K562 (cell line): ENCODE results near the gene NEMF. TPM values are rescaled to one million over a fixed set of nuclear protein-coding genes. Genes with fewer than 3 reads are reported as not detected.

Source experiments
- ARID1B ChIP-seq: fragments of 450-650 bp; IDR thresholded peaks from 2 replicates; pipeline ENCODE4 v1.6.1; 2016; ENCODE audit warnings: antibody characterized with exemption, mild to moderate bottlenecking, inconsistent platforms
- BMI1 ChIP-seq: fragments of 150-350 bp; IDR thresholded peaks from 2 replicates; pipeline ENCODE4 v1.6.1; 2014; ENCODE audit warnings: low read length
- BRD4 ChIP-seq: fragments of 200-600 bp; sonication (generic); IDR thresholded peaks from 2 replicates; pipeline ENCODE4 v1.6.1; 2017; ENCODE audit warnings: inconsistent platforms
- DPF2 ChIP-seq: fragments of 450-650 bp; IDR thresholded peaks from 2 replicates; pipeline ENCODE4 v1.6.1; 2016
- FOXA3 ChIP-seq, 2 experiments: fragments of 450-650 bp in 1 of 2; sonication (generic) in 1 of 2; formaldehyde crosslinking; IDR thresholded peaks in 1 of 2; conservative IDR thresholded peaks in 1 of 2; 2 replicates each; pipeline versions ENCODE4 v1.4.0 to v1.8.0; 2020 to 2022; ENCODE audit warnings: mild to moderate bottlenecking in 2 of 2, missing genetic modification reagents in 1 of 2
- FOXK1 ChIP-seq: sonication (generic); formaldehyde crosslinking; IDR thresholded peaks from 2 replicates; pipeline ENCODE4 v1.8.0; 2022; ENCODE audit warnings: missing genetic modification reagents, mild to moderate bottlenecking, borderline replicate concordance
- KDM5B ChIP-seq: fragments of 200-600 bp; sonication (generic); IDR thresholded peaks from 2 replicates; pipeline ENCODE4 v1.6.1; 2012; ENCODE audit warnings: low read depth, mild to moderate bottlenecking, moderate library complexity, low read length, control low read depth, inconsistent platforms; ENCODE audit not compliant: insufficient replicate concordance
- LCOR ChIP-seq: sonication (generic); formaldehyde crosslinking; IDR thresholded peaks from 2 replicates; pipeline ENCODE4 v1.8.0; 2022; ENCODE audit warnings: mild to moderate bottlenecking, missing genetic modification reagents
- NFE2L1 ChIP-seq: fragments of 450-650 bp; IDR thresholded peaks from 2 replicates; pipeline ENCODE4 v1.6.1; 2016; ENCODE audit warnings: missing genetic modification characterization, low read depth, mild to moderate bottlenecking, missing compliant biosample characterization, moderate library complexity, borderline replicate concordance
- NFRKB ChIP-seq: fragments of 450-650 bp; IDR thresholded peaks from 2 replicates; pipeline ENCODE4 v1.6.1; 2016; ENCODE audit warnings: low read depth
- RBM39 ChIP-seq: fragments of 200-400 bp; formaldehyde crosslinking; optimal IDR thresholded peaks from 2 replicates; pipeline ENCODE3; 2018; ENCODE audit warnings: low read depth, low read length
- SRF ChIP-seq, 2 experiments: fragments of 250-450, 450-650 bp in 1 of 2; sonication (Bioruptor Pico) in 1 of 2; sonication (generic) in 1 of 2; formaldehyde crosslinking; IDR thresholded peaks; 2 replicates each; pipeline versions ENCODE4 v1.5.0 to v1.5.1; 2020 to 2022; ENCODE audit warnings: mild to moderate bottlenecking in 1 of 2, missing genetic modification reagents in 1 of 2
- SRSF1 ChIP-seq: fragments of 200-400 bp; formaldehyde crosslinking; IDR thresholded peaks from 2 replicates; pipeline ENCODE4 v1.6.1; 2017; ENCODE audit warnings: mild to moderate bottlenecking, low read depth, low read length, moderate library complexity
- TAF7 ChIP-seq: fragments of 450-650 bp; IDR thresholded peaks from 2 replicates; pipeline ENCODE4 v1.6.1; 2016; ENCODE audit warnings: missing genetic modification characterization, missing compliant biosample characterization
- TRIM28 ChIP-seq: fragments of 450-650 bp; IDR thresholded peaks from 2 replicates; pipeline ENCODE4 v1.6.1; 2017
- ZKSCAN1 ChIP-seq: fragments of 150-350 bp; IDR thresholded peaks from 2 replicates; pipeline ENCODE4 v1.6.1; 2016; ENCODE audit warnings: low read depth, low read length
- ZKSCAN8 ChIP-seq: fragments of 200-800 bp; sonication (Bioruptor generic); IDR thresholded peaks from 2 replicates; pipeline ENCODE4 v1.6.1; 2016; ENCODE audit warnings: missing genetic modification characterization, missing compliant biosample characterization
- ZNF184 ChIP-seq: sonication (generic); formaldehyde crosslinking; IDR thresholded peaks from 2 replicates; pipeline ENCODE4 v1.5.0; 2020; ENCODE audit warnings: missing genetic modification reagents
- ZNF212 ChIP-seq: fragments of 450-650 bp; formaldehyde crosslinking; IDR thresholded peaks from 2 replicates; pipeline ENCODE4 v1.4.0; 2020; ENCODE audit warnings: mild to moderate bottlenecking
- ZNF384 ChIP-seq: IDR thresholded peaks from 2 replicates; pipeline ENCODE4 v1.6.1; 2012; ENCODE audit warnings: low read depth, low read length, improper control_type of control experiment
- ZNF41 ChIP-seq: fragments of 250-450 bp; sonication (Bioruptor Pico); conservative IDR thresholded peaks from 2 replicates; pipeline ENCODE4 v1.4.0; 2020; ENCODE audit warnings: mild to moderate bottlenecking
- ZNF431 ChIP-seq: sonication (generic); formaldehyde crosslinking; IDR thresholded peaks from 2 replicates; pipeline ENCODE4 v1.8.0; 2022; ENCODE audit warnings: mild to moderate bottlenecking, missing genetic modification reagents
- ZNF589 ChIP-seq: fragments of 200-800 bp; sonication (Bioruptor generic); IDR thresholded peaks from 2 replicates; pipeline ENCODE4 v1.6.1; 2016; ENCODE audit warnings: low read depth, missing genetic modification characterization, missing compliant biosample characterization
- ZNF780A ChIP-seq: fragments of 250-450 bp; sonication (Bioruptor Pico); IDR thresholded peaks from 2 replicates; pipeline ENCODE4 v1.5.0; 2021; ENCODE audit warnings: mild to moderate bottlenecking
- polyA plus RNA-seq, 8 experiments: library from polyadenylated mRNA; depleted of rRNA in 4 of 8; stranded (reverse) in 5 of 8; unstranded in 3 of 8; fragments of >200 nt; fragmentation: Nextera tagmentation in 2 of 8; fragmentation: Illumina TruSeq in 1 of 8; extraction: Ambion mirVana in 2 of 8; extraction: Trizol in 1 of 8; gene quantifications; 2 replicates each; pipeline versions ENCODE4 v1.2.1 to v1.2.3, GENCODE V29; 2011 to 2014; ENCODE audit warnings: inconsistent platforms in 1 of 8, missing spikeins in 1 of 8
- total RNA-seq, 7 experiments: library from RNA; depleted of rRNA in 6 of 7; stranded (reverse); fragments of >200 nt in 6 of 7; fragmentation: Illumina TruSeq in 2 of 7; extraction: Trizol in 2 of 7; gene quantifications; 2 replicates each; pipeline versions ENCODE4 v1.2.1 to v1.2.3, GENCODE V29; 2011 to 2021; ENCODE audit warnings: low replicate concordance in 1 of 7
- TF ChIP-seq, protein P1 (sequence below): fragments of 250-450 bp; sonication (Bioruptor Pico); IDR thresholded peaks from 2 replicates; pipeline ENCODE4 v1.4.0; 2020
- TF ChIP-seq, protein P2 (sequence below), 2 experiments: IDR thresholded peaks; 2 replicates each; pipeline ENCODE4 v1.6.1; 2012; ENCODE audit warnings: improper control_type of control experiment in 2 of 2, low read depth in 2 of 2, low read length in 2 of 2, borderline replicate concordance in 1 of 2
- TF ChIP-seq, protein P3 (sequence below): fragments of 450-650 bp; IDR thresholded peaks from 2 replicates; pipeline ENCODE4 v1.6.1; 2014; ENCODE audit warnings: low read depth, mild to moderate bottlenecking, moderate library complexity, borderline replicate concordance

NEMF gene
- total and polyA plus RNA-seq, 9 of the 15 experiments (the other 6 are each of a cell fraction or from before 2014, with no cell fraction given) = 38.8 to 94.4 (median 61.0) TPM

DNA sequence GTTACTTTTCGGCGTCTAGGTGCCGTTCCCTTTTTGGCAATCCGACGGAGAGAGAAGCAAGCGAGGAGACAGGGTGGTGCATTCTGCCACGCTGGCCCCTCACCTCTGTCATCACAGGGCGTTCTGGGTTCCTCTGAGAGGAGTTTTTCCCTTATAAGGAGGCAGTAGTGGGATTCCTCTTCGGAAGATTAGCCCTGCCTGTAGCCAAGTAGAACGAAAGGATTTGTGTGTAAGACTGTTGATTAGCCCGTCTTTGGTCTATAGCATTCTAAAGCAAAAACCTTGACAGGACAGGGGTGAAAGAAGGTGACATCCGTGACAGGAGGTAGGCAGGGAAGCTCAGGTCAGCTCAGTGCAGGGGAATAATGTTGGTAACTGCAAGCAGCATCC, 9.1 kb upstream of the NEMF start (continued):
- TF ChIP-seq FOXK1 (CRISPR knock-in tag) (no peak), SRSF1 (no peak), ZNF431 (CRISPR knock-in tag) (no peak), RBM39 (peak; percentile 8), ZNF589 (CRISPR knock-in tag) (peak; percentile 25; the same call in 1 of the 2 replicates), NFE2L1 (no peak), NFRKB (peak; percentile 93; the same call in 1 of the 2 replicates), KDM5B (peak; percentile 62), ZNF212 (CRISPR knock-in tag) (no peak), ZKSCAN8 (CRISPR knock-in tag) (no peak), DPF2 (no peak), BRD4 (0 out of 2 replicates have a peak, but pooled peaks have one; percentile 38), ZKSCAN1 (no peak), TAF7 (tag) (peak; percentile 87; the same call in 1 of the 2 replicates), ZNF780A (no peak), TRIM28 (no peak), ZNF184 (CRISPR knock-in tag) (no peak), FOXA3 (CRISPR knock-in tag; conservative IDR thresholded peaks at IDR 0.05 in 1 of 2, IDR thresholded peaks at IDR 0.05 in 1 of 2) (no peak), ZNF41 (CRISPR knock-in tag) (no peak), ZNF384 (no peak), SRF (CRISPR knock-in tag; IDR thresholded peaks at IDR 0.05) (peak; percentile 45 to 93; a peak in 3 of 4 replicates), LCOR (no peak; the same call in 1 of the 2 replicates), ARID1B (peak; percentile 7; the same call in 1 of the 2 replicates), BMI1 (no peak)
- TF ChIP-seq, protein P1, sequence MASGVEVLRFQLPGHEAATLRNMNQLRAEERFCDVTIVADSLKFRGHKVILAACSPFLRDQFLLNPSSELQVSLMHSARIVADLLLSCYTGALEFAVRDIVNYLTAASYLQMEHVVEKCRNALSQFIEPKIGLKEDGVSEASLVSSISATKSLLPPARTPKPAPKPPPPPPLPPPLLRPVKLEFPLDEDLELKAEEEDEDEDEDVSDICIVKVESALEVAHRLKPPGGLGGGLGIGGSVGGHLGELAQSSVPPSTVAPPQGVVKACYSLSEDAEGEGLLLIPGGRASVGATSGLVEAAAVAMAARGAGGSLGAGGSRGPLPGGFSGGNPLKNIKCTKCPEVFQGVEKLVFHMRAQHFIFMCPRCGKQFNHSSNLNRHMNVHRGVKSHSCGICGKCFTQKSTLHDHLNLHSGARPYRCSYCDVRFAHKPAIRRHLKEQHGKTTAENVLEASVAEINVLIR (CRISPR knock-in tag) = no peak
- TF ChIP-seq, protein P2, sequence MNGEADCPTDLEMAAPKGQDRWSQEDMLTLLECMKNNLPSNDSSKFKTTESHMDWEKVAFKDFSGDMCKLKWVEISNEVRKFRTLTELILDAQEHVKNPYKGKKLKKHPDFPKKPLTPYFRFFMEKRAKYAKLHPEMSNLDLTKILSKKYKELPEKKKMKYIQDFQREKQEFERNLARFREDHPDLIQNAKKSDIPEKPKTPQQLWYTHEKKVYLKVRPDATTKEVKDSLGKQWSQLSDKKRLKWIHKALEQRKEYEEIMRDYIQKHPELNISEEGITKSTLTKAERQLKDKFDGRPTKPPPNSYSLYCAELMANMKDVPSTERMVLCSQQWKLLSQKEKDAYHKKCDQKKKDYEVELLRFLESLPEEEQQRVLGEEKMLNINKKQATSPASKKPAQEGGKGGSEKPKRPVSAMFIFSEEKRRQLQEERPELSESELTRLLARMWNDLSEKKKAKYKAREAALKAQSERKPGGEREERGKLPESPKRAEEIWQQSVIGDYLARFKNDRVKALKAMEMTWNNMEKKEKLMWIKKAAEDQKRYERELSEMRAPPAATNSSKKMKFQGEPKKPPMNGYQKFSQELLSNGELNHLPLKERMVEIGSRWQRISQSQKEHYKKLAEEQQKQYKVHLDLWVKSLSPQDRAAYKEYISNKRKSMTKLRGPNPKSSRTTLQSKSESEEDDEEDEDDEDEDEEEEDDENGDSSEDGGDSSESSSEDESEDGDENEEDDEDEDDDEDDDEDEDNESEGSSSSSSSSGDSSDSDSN (IDR thresholded peaks at IDR 0.05; ENCODE audit: borderline replicate concordance in 1 of 2, low read depth in 2 of 2, low read length in 2 of 2) = 0 out of 4 replicates have a peak, but pooled peaks of 1 of the 2 experiments have one; percentile 15
- TF ChIP-seq, protein P3, sequence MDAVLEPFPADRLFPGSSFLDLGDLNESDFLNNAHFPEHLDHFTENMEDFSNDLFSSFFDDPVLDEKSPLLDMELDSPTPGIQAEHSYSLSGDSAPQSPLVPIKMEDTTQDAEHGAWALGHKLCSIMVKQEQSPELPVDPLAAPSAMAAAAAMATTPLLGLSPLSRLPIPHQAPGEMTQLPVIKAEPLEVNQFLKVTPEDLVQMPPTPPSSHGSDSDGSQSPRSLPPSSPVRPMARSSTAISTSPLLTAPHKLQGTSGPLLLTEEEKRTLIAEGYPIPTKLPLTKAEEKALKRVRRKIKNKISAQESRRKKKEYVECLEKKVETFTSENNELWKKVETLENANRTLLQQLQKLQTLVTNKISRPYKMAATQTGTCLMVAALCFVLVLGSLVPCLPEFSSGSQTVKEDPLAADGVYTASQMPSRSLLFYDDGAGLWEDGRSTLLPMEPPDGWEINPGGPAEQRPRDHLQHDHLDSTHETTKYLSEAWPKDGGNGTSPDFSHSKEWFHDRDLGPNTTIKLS = peak; percentile 63
